H9 (cell line): Measurements from ENCODE around the gene IL1RAP. TPM values are rescaled to one million over a fixed set of nuclear protein-coding genes. Genes with fewer than 3 reads are reported as not detected.

Experiments used
- DNase-seq: peaks from one replicate; pipeline ENCODE4 v3.0.0-alpha.2; 2017
- H2AFZ ChIP-seq: one replicate; pipeline ENCODE4 v1.6.1; 2013; ENCODE audit warnings: mild to moderate bottlenecking, low read length, control low read depth, moderate library complexity
- H2AK5ac ChIP-seq: 2 replicates; pipeline ENCODE4 v1.6.1; 2013; ENCODE audit warnings: low read length, control low read depth, mixed read lengths; ENCODE audit not compliant: insufficient read length
- H2BK120ac ChIP-seq: one replicate; pipeline ENCODE4 v1.6.1; 2013; ENCODE audit warnings: low read depth, mild to moderate bottlenecking, low read length, control low read depth, inconsistent platforms; ENCODE audit not compliant: poor library complexity, severe bottlenecking
- H2BK12ac ChIP-seq: 2 replicates; pipeline ENCODE4 v1.6.1; 2013; ENCODE audit warnings: low read length, control low read depth, mixed read lengths, low read depth; ENCODE audit not compliant: insufficient read length
- H2BK15ac ChIP-seq: 2 replicates; pipeline ENCODE4 v1.6.1; 2013; ENCODE audit warnings: low read depth, low read length, control low read depth
- H2BK20ac ChIP-seq: one replicate; pipeline ENCODE4 v1.6.1; 2013; ENCODE audit warnings: low read depth, mild to moderate bottlenecking, low read length, control low read depth, inconsistent platforms; ENCODE audit not compliant: poor library complexity, severe bottlenecking
- H2BK5ac ChIP-seq: 2 replicates; pipeline ENCODE4 v1.6.1; 2013; ENCODE audit warnings: low read length, control low read depth, mixed read lengths; ENCODE audit not compliant: insufficient read length
- H3K14ac ChIP-seq: 2 replicates; pipeline ENCODE4 v1.6.1; 2013; ENCODE audit warnings: low read length, control low read depth; ENCODE audit not compliant: insufficient read depth
- H3K18ac ChIP-seq: 2 replicates; pipeline ENCODE4 v1.6.1; 2013; ENCODE audit warnings: low read depth, mild to moderate bottlenecking, mixed read lengths, low read length, control low read depth; ENCODE audit not compliant: insufficient read length
- H3K23ac ChIP-seq: 2 replicates; pipeline ENCODE4 v1.6.1; 2013; ENCODE audit warnings: low read length, control low read depth, mixed read lengths, low read depth; ENCODE audit not compliant: insufficient read length
- H3K23me2 ChIP-seq: 2 replicates; pipeline ENCODE4 v1.6.1; 2013; ENCODE audit warnings: low read depth, mild to moderate bottlenecking, mixed read lengths, low read length, control low read depth; ENCODE audit not compliant: insufficient read length, poor library complexity, severe bottlenecking
- H3K27ac ChIP-seq: 2 replicates; pipeline ENCODE4 v1.5.1; 2013; ENCODE audit warnings: low read length, control low read depth, mixed read lengths, low read depth; ENCODE audit not compliant: insufficient read length
- H3K27me3 ChIP-seq: 2 replicates; pipeline ENCODE4 v1.6.1; 2013; ENCODE audit warnings: low read length, control low read depth, inconsistent platforms; ENCODE audit not compliant: insufficient read depth
- H3K4ac ChIP-seq: 2 replicates; pipeline ENCODE4 v1.6.1; 2013; ENCODE audit warnings: low read depth, mild to moderate bottlenecking, control low read depth, inconsistent platforms, low read length, moderate library complexity
- H3K4me1 ChIP-seq: 2 replicates; pipeline ENCODE4 v1.6.1; 2013; ENCODE audit warnings: low read length, control low read depth, inconsistent platforms; ENCODE audit not compliant: insufficient read depth
- H3K4me2 ChIP-seq: 2 replicates; pipeline ENCODE4 v1.6.1; 2013; ENCODE audit warnings: low read length, control low read depth, mixed read lengths; ENCODE audit not compliant: insufficient read length, insufficient read depth
- H3K56ac ChIP-seq: 2 replicates; pipeline ENCODE4 v1.6.1; 2013; ENCODE audit warnings: low read depth, mild to moderate bottlenecking, mixed read lengths, low read length, control low read depth; ENCODE audit not compliant: insufficient read length
- H3K79me1 ChIP-seq: 2 replicates; pipeline ENCODE4 v1.6.1; 2013; ENCODE audit warnings: low read depth, mild to moderate bottlenecking, moderate library complexity, low read length, control low read depth, inconsistent platforms; ENCODE audit not compliant: insufficient read depth, poor library complexity, severe bottlenecking
- H3K79me2 ChIP-seq: 2 replicates; pipeline ENCODE4 v1.6.1; 2013; ENCODE audit warnings: low read length, control low read depth, inconsistent platforms; ENCODE audit not compliant: insufficient read depth
- H3K9ac ChIP-seq: 2 replicates; pipeline ENCODE4 v1.6.1; 2013; ENCODE audit warnings: low read length, control low read depth, mixed read lengths; ENCODE audit not compliant: insufficient read length; ENCODE audit errors: extremely low read depth
- H3K9me3 ChIP-seq: one replicate; pipeline ENCODE4 v1.6.1; 2013; ENCODE audit warnings: low read depth, low read length, inconsistent platforms; ENCODE audit not compliant: control insufficient read depth
- H3T11ph ChIP-seq: one replicate; pipeline ENCODE4 v1.6.1; 2013; ENCODE audit warnings: mild to moderate bottlenecking, low read length, control low read depth, inconsistent platforms
- H4K20me1 ChIP-seq: one replicate; pipeline ENCODE4 v1.6.1; 2013; ENCODE audit not compliant: control insufficient read depth, insufficient read length, insufficient read depth
- H4K5ac ChIP-seq: 2 replicates; pipeline ENCODE4 v1.6.1; 2013; ENCODE audit warnings: low read depth, mild to moderate bottlenecking, mixed read lengths, low read length, control low read depth; ENCODE audit not compliant: insufficient read length
- H4K8ac ChIP-seq: replicated peaks from 2 replicates; pipeline ENCODE4 v1.6.1; 2013; ENCODE audit warnings: low read length, control low read depth, mixed read lengths, low read depth; ENCODE audit not compliant: insufficient read length
- H4K91ac ChIP-seq: 2 replicates; pipeline ENCODE4 v1.6.1; 2013; ENCODE audit warnings: low read depth, mild to moderate bottlenecking, moderate library complexity, mixed read lengths, low read length, control low read depth; ENCODE audit not compliant: insufficient read length
- H3K27ac Mint-ChIP-seq, 3 experiments: 2 replicates in 2 of 3; 3 replicates in 1 of 3; pipeline ENCODE4 v1.8.0; 2020 to 2021; ENCODE audit warnings: mixed read lengths in 3 of 3, mild to moderate bottlenecking in 1 of 3, moderate library complexity in 1 of 3
- H3K27me3 Mint-ChIP-seq: 2 replicates; pipeline ENCODE4 v1.8.0; 2021; ENCODE audit warnings: low read depth, mild to moderate bottlenecking, moderate library complexity, mixed read lengths
- H3K36me3 Mint-ChIP-seq, 3 experiments: 2 replicates in 2 of 3; 3 replicates in 1 of 3; pipeline ENCODE4 v1.8.0; 2020 to 2021; ENCODE audit warnings: low read depth in 3 of 3, mixed read lengths in 3 of 3; ENCODE audit not compliant: insufficient read depth in 1 of 3
- H3K4me1 Mint-ChIP-seq, 2 experiments: 2 replicates each; pipeline ENCODE4 v1.8.0; 2020; ENCODE audit warnings: mixed read lengths in 2 of 2
- H3K4me3 Mint-ChIP-seq, 2 experiments: 2 replicates in 1 of 2; 3 replicates in 1 of 2; pipeline ENCODE4 v1.8.0; 2020 to 2021; ENCODE audit warnings: mild to moderate bottlenecking in 2 of 2, mixed read lengths in 2 of 2, moderate library complexity in 1 of 2
- H3K9me3 Mint-ChIP-seq, 2 experiments: 2 replicates in 1 of 2; 3 replicates in 1 of 2; pipeline ENCODE4 v1.8.0; 2020; ENCODE audit warnings: mild to moderate bottlenecking in 2 of 2, mixed read lengths in 2 of 2, moderate library complexity in 1 of 2
- CTCF ChIP-seq: fragments of 200-600 bp; sonication (generic); conservative IDR thresholded peaks from 3 replicates; pipeline ENCODE4 v1.8.0; 2021; ENCODE audit warnings: antibody characterized with exemption, mild to moderate bottlenecking
- WGBS: extraction: QIAGEN DNeasy Blood & Tissue Kit; methylation state at CpG from one replicate; pipeline ENCODE4 v1.1.7; 2013; ENCODE audit warnings: missing lambda C conversion rate, low lambda C conversion rate, mixed read lengths; ENCODE audit not compliant: insufficient read length; ENCODE audit errors: extremely low coverage; 5-methylcytosine and 5-hydroxymethylcytosine counted together
- total RNA-seq: library from RNA; stranded (reverse); gene quantifications from 2 replicates; pipeline ENCODE4 v1.2.1, GENCODE V29; 2021

IL1RAP gene
- total RNA-seq, 1 experiment from 2014 or later = 4.6 TPM

GRCh38 chr3:190580417-190580816 is 66.5 kb downstream of the IL1RAP start:
- H2AK5ac ChIP-seq = no peak overlapping the region
- peaks cover 4% of the 10 kb centered on the region for H3K4me1 ChIP-seq
- H3K79me2 ChIP-seq = no peaks in the 10 kb centered on the region
- H4K8ac ChIP-seq = no peak overlapping the region
- no peak overlapping the region for H2BK5ac ChIP-seq
- no peak overlapping the region for H2BK120ac ChIP-seq
- H3K79me1 ChIP-seq = no peaks in the 10 kb centered on the region
- H4K5ac ChIP-seq = no peak overlapping the region
- no peak overlapping the region for H3K9ac ChIP-seq
- H3K18ac ChIP-seq = no peak overlapping the region
- no peak overlapping the region for H3K4ac ChIP-seq
- no peak overlapping the region for H2BK12ac ChIP-seq
- H4K20me1 ChIP-seq = no peaks in the 10 kb centered on the region
- no peaks in the 10 kb centered on the region for H3K23me2 ChIP-seq
- H2BK20ac ChIP-seq = no peak overlapping the region
- no peak overlapping the region for H3T11ph ChIP-seq
- Mint-ChIP-seq H3K27ac (no peak overlapping the region), H3K9me3 (peaks cover 0 to 2% of the 10 kb centered on the region in 2 experiments; a peak in 2 of 5 replicates), H3K36me3 (peaks cover 0 to 4% (median 0%) of the 10 kb centered on the region in 3 experiments; a peak in 2 of 7 replicates), H3K4me3 (no peak overlapping the region), H3K27me3 (no peaks in the 10 kb centered on the region), H3K4me1 (0 out of 4 replicates have a peak, but pooled peaks cover 0 to 4% of the 10 kb centered on the region in 2 experiments)
- H3K23ac ChIP-seq = no peak overlapping the region
- no CpG with 5 or more reads among the region's 2 CpGs for WGBS
- H3K4me2 ChIP-seq = no peak overlapping the region
- H2AFZ ChIP-seq = no peak overlapping the region
- no peak overlapping the region for H4K91ac ChIP-seq
- TF ChIP-seq CTCF = no peak
- no peak overlapping the region for H3K56ac ChIP-seq
- no peaks in the 10 kb centered on the region for H3K9me3 ChIP-seq
- no peaks in the 10 kb centered on the region for H3K27me3 ChIP-seq
- H2BK15ac ChIP-seq = no peak overlapping the region
- H3K14ac ChIP-seq = no peak overlapping the region
- no peak overlapping the region for H3K27ac ChIP-seq
- DNase-seq = no peak
